Urothelium cell line (cell line): ENCODE data around the gene ALDOC.
A peak's percentile ranks its signal among the peaks of the same experiment; 100 is the strongest.
"Not testable (repeated sequence)": the region's sequence is repeated elsewhere in the genome, so short reads cannot be mapped to it uniquely, and the experiment has no call there.

ENCODE experiments used
- DNase-seq: peaks from one replicate; pipeline ENCODE4 v3.0.0; 2011; ENCODE audit warnings: low spot score, mixed read lengths
- FAIRE-seq: peaks from 2 replicates; lab custom pipeline; 2011; peaks lifted over from hg19 to GRCh38; lab: Jason Lieb, UNC

The ALDOC gene

DNA sequence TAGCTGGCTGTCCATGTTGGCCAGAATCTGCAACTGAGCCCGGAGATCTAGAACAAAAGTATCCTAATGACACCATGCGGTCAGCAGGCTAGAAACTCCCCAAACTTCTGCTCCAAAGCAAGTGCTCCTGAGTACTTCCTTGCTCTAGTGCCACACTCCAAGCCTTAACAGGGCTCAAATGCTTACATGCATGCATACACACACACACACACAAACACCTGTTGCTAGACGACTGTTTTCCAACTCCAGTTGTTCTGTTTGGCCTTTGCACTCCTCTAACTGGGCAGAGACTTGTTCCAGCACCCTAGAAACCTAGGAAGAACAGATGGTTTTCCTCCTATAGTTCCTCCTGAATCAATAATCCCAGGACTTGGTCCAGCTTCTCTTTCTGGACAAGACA lies 7.7 kb upstream of the ALDOC start:
- no peak for FAIRE-seq
- no peak for DNase-seq

DNA sequence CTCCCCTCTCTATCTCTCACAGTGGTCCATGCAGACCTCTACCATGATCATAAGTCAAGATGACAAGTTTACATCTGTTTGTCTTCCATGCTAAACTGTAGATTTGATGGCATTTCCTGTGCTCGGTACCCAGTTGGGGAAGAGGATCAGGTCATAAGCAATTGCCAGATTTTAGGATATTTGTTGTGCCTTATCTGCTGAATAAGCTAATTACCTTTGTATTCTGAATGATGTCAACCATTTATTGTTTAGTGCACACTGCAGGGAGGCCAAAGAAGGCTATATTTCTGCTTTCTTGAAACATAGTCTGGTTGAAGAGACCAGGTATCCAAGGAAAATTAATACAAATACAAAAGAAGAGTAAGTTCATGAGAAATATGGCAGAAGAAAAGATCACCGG lies 5.8 kb upstream of the ALDOC start:
- FAIRE-seq (no peak), DNase-seq (no peak)

DNA sequence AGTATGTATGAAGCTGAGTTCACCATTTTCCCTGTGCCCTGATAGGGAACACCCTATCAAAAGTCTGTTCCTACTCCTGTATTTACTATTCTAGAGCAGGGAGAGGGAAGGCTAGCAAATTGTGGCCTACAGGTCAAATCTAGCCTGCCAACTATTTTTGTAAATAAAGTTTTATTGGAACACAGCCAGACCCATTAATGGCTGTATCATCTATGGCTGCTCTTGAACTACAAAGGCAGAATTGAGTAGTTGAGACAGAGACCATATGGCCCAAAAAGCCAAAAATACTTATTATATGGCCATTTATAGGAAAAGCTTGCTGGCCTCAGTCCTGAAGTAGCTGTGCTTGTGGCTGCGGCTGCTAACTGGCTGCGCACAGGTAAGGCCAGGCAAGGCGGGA lies 4.3 kb upstream of the ALDOC start:
- FAIRE-seq: peak; percentile 74
- DNase-seq: no peak

DNA sequence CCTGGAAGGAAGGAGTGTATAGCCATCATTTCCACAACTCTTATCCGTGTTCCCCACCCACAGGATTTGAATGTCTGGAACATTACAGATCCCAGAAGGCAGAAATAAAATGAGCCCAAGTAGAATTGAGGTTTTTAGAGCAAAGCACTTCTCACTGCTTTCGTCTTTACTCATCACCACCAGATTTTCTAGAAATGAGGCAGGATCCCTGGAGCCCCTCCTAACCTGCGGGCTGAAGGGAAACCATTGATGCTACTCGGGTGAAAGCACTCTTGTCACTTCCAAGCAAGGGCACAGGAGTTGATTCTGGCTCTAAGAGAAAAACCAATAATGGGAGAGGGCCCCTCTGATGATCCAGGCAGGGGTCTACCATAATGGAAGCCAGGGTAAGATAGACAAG lies 2.8 kb upstream of the ALDOC start:
- DNase-seq (no peak), FAIRE-seq (no peak)

DNA sequence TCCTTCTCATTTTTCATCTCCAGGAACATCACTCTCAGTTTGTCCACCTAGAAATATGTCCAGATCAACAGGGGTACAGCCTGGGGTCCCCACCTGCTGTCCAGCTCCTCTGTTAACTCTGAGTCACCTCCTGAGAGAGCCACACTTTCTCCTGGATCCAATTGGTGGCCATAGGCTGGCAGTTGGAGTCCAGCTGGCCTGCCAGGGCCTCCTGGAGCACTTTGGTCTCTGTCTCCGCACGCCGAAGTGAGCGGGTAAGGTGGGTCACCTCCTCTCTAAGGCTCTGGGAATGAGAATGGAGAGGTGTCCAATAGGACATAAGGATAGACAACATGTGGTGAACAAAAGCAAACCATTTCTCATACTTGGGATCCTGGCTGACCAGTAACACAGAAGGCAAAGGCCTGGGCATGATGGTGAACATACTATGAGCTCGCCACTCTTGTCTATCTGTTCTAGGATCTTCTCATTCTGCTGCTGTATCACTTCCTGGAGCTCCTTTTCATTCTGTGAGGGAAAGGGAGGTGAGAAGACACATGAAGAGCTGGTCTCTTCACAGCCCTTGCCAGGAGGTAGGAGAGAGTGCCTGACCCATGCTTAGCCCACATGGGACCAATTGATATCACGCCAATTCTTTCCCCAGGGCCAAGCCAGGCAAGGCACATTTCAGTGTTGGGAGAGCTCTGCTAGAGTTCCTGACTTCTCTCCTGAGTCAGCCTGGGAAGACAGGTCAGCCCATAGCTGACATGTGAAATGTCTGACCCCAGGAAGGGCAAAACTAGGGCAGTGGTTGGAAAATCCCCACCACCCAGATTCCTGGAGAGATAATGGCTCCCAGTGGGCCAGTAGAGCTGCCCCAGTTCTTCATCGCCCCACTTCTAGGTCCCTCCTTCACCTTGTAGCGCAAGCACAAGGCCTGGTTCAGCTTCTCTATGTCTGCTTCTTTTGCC lies 1.8 kb upstream of the ALDOC start:
- DNase-seq (no peak), FAIRE-seq (no peak)

DNA sequence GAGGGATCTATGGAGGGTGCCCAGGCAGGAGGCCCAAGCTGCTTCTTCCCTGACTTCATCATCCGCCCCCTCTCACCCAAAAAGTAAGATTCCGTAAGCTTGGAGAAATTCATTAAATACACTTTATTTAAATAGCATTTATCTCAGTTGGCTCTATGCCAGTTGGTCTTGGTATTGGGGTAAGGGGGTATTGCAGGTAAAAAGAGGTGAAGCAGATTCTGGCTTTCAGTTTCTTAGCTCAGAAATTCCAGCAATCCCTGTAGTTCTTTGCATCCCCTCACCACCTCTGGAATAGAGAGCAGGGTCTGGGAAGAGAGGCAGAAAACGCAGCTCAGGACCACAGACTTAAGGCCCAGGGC lies 750 bp upstream of the ALDOC start:
- no peak for FAIRE-seq
- DNase-seq: no peak

DNA sequence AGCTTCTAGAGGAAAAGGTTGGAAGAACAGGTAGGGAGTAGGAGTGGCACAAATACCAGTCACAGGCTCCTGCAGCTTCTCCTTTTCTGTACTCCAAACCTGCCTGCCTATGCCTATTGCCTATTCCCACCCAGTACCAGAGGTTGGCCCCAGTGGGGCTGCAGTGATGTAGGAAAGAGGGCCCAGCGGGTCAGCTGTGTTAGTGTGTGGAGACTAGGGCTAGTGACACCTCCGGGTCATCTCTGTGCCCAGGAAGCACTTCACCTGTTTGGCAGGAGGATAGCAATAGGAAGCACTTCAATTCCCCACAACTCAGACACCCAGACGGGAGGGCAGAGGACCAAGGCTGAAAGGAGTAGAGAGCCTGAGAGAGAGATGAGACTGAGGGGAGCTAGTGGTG lies 679 bp downstream of the ALDOC start:
- DNase-seq: not testable (repeated sequence)
- peak; percentile 17 for FAIRE-seq

DNA sequence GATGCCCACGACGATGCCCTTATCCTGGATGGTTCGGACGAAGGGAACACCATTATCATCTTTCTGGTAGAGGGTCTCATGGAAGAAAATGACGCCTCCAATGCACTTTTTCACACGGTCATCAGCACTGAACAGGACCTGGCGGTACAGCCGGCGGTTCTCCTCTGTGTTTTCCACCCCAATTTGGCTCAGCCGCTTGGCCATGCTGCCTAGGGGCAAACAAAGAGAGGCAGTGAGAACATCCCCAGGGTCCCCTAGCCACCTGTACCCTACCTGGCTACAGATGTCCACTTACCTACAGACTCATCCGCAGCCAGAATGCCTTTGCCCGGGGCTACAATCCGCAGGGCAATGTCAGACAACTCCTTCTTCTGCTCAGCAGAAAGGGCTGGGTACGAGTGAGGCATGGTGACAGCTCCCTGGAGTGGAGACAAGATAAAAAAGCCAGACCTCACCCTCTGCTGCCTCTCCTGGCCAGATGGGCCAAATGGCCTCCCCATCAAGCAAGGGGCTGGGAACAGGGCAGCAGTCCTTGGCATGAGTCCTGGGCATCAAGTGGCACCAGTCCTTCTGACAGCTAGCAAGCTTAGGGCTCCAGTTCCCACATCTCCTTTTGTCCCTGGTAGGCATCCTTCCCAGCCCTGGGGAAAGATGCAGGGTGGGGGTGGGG lies 1.4 kb downstream of the ALDOC start:
- no peak for DNase-seq
- FAIRE-seq: no peak

DNA sequence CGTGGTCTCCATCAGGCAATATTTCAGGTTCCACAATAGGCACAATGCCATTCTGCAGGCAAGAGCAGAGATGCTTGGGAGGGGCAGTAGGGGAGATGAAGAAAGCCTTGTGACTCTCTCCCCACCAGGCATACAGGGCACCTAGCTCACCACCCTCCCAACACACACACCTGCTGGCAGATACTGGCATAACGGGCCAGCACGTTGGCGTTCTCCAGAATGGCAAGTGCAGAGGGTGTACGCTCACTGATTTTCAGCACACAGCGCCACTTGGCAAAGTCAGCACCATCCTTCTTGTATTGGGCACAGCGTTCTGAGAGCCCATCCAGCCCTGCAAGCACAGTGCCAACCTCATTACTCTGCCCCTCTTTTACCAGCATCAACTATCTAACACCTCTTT lies 2.2 kb downstream of the ALDOC start:
- FAIRE-seq: no peak

DNA sequence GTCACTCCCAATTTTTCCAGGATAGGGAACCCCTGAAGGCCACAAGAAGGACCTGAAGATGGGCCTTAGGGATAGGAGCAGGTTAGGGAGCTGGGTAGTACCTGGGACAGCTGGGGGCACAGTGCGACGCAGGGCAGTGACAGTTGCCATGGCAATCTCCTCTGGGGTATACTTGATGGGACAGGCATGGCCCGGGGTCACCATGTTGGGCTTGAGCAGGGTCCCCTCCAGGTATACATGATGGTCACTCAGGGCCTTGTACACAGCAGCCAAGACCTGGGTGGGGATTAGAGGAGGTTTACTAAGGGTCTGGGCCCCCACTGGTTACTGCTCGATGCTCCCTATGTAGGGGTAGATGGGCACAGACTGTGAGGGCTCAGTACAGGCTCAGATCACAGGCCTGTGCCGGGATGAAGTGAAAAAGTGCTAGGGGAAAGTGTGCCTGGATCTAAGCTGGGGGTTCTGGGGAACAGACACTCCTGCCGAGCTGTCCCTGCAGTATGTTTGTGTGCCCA lies 2.7 kb downstream of the ALDOC start:
- no peak for FAIRE-seq
- no peak for DNase-seq

More for the DNA sequence above, 2.2 kb downstream of the ALDOC start:
- no peak for DNase-seq

DNA sequence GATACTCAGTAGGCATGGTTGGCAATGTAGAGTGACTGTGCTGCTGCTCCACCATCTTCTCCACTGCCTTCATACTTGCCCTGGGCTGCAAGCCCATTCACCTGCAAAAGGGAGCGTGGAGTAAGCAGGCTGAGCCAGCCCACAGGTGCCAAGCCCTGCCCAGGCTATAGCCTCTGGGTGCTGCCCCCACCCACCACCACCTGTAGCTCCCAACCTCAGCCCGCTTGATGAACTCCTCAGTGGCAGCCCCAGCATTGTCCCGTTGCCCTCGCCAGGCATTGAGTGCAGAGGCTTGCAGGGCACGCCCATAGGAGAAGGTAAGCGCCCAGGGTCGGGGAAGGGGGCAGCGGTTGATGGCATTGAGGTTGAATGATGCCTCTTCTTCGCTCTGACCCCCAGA lies 3.2 kb downstream of the ALDOC start:
- no peak for DNase-seq
- no peak for FAIRE-seq

DNA sequence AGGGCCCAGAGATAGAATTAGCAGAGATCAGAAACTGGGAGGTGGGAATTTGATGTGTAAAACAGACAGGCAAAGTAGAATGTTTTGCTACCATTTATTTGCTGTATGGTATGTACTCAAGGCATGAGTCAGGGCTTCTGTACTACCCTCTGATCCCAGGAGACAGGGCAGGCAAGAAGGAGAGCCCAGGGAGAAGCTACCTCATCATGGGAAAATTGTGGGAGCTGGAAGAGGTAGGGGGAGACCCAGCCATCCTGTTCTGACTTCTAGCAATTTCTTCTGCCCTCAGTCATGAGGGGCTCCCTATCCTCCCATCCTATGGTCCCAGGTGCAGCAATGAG lies 3.7 kb downstream of the ALDOC start:
- DNase-seq (no peak), FAIRE-seq (no peak)

DNA sequence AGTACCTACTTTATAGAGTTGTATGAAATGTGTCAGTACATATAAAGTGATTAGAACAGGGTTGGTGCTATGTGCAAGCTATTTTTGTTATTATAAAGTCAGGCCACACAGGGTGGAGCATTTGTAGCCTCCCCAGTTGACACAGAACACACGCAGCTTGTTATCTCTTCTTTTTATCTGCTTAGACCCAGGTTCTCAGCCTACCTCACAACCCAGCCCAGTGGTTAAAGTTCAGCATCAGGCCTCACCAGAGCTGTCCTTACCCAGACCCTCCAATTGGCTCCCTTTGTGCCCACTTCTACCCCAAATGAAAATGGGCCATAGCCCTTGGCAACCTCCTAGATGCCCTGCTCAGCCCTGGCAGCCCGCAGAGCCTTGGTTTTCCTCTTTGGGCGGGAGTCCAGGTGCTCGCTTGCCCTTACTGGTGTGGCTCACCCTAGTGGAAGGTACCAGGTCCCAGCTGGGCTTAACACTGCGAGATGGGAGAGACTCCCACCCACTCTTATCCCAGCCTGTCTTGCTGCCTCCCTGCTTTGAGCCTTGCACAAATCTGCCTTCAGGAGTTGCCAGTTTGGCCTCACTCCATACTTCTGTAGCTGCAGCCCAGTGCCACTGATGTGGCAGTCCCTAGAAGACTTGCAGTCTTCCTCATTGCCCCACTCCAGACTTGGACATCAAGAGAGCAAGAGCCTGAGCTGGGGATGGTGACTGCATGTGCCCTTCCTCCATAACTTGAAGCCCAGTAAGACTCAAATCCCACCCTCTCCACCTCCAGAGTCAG lies 4.2 kb downstream of the ALDOC start:
- DNase-seq: no peak
- no peak for FAIRE-seq

DNA sequence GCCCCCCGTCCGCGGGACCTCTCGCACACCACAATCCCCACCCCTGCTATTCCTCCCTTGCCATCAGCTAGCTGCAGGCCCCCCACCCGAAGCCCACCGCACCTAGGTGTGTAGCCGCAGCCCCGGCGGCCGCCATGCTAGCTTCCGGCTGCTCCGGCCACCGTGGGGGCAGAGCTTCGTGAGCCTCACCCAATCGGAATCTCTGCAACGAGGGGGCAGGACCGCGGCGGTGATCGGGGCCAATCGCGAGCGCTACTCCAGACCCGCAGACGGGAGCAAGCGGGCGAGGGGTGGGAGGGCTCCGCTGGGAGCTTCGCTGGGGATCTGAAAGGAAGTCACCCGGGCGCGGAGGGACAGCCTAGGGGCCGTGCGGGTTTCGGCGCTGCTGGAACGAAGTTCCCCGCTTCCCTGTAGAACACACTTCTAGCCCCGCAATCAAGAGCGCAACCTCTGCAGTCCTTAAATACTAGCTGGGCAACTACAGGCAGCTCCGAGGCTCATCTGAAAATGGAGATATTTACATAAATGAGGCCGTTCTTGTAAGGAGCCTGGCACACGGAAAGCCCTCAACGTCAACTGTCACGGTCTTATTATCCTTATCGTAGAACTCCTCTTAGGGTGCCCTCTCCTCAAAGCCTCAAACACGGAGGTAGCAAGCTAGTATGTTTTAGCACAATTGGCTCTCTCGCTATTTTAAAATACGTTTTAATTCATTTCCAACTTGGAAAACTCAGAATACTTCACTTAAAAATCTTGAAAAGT lies 5.2 kb downstream of the ALDOC start, which contains the start of gene PIGS:
Gene PIGS, minus strand, starts transcription at position 164 of the 762 bp plus-strand sequence. Its CDS starts 28 bp downstream, at position 136.
- FAIRE-seq (no peak), DNase-seq (peak; percentile 99)

DNA sequence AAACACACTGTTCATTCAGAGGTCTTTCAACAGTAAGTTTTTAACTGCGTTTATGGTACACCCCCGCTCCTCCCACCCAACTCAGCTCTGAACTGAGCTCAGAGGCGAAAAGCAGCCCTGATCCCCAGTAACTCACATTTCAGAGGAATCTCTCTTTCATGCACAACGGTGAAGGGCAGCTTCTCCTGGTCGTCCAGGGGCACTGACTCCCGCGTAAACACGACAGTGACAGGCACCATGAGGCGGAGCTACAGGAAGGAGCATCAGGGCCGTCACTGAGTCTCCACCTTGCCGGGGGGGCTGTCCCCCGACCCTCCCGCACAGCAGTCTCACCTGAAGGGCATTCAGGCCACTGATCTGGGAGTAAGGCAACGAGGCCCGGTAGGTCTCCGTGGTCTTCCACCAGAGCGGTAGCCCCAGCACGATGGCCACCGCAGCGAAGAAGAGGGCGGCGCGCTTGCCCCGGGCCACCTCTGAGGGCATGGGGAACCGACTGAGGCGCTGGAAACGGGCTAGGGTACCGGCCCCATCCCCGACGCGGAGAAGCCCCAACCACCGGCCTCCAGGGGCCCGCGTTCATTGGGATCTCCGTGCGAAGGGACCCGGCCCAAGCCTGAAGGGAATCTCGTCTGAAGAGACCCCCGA lies 5.9 kb downstream of the ALDOC start:
- DNase-seq (peak; percentile 46), FAIRE-seq (no peak)

DNA sequence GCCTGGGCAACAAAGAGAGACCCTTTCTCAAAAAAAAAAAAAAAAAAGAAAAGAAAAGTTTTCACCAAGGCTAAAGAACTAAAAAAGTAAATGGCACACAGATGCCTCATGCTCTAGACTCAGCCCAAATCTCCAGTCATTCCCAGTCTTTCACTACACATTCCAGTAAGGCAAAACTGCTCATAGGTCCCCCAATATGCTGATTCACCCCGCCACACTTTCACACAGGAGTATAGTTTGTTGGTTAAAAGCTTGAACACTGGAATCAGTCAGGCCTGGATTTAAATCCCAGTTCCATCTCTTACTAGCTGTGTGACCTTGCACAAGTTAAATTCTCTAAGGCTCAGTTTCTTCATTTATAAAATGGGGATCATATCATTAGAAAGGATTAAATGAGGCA lies 7.2 kb downstream of the ALDOC start:
- DNase-seq (no peak), FAIRE-seq (no peak)

DNA sequence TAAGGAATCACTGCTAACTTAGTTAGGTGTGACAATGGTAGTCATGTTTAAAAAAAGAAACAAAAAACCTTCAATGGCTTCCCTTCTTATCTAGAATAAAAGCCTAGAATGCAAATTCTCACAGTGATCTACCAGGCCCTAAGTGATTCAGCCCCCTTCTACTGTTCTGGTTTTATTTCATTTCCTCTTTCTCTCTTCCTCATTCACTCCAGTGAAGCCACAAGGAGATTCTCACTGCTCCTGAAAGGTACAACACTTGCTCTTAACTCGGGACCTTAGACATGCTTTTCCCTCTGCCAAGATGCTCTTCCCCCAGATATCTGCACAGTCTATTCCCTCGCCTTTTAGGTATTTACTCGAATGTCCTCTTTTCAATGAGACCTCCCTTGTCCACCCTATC lies 9.1 kb downstream of the ALDOC start:
- DNase-seq (no peak), FAIRE-seq (no peak)

DNA sequence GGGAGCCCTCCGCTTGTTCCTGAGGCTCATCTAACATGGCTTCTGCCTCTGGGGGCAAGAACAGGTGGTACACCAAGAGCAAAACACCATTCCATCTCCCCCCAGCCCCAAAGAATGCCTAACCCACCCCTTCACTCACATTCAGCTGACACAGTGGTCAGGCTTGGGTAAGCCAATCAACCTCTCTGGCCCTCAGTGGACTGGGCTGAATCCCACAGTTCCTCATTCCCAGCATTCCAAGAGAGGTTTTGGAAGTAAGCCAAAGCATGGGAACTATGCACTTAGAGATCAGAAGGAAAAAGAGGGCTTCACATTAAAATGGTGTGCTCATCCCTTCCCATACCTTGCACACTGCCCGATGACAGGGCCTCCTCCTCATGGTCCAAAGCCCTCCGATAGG lies 13.2 kb downstream of the ALDOC start:
- FAIRE-seq: no peak
- DNase-seq: peak; percentile 57

DNA sequence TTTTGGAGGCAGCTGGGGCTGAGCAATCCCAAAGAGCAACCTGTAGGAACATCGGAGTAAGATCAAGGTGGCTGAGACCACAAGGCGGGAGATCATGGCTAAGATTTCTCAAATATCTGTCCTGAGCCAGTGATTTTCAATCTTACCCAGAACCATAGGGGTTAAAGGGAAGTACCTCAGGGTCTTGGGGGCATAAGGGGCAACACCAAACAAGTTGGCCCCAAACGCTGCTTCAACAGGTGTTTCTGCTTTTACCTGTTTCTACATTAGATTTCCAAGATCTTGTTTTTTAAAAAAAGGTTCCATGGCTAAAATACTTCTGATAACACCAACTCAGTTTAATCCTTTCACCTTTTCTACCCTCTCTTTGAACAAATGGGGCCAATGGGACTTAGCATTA lies 21.7 kb downstream of the ALDOC start:
- FAIRE-seq: no peak
- DNase-seq: no peak

DNA sequence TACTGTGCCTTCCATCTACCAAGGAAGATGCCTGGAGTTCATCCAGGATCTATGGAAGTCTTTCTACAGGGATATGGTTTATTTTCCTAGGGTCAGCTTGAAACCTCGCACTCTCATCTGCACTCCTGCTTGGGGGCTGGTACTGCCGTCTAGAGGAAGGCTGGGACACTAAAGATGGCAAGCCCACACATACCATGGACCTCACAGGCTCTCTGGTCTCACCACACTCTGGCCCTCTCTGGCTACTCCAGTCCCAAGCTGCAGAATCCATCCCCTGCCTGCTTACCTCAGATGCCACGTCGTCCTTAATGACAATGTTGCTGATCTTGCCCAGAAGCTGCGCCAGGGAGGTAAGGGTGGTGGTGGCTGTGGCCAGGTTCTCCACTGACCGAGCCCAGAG lies 22.1 kb downstream of the ALDOC start:
- DNase-seq (no peak), FAIRE-seq (no peak)
